Mesenchymal stem cell (in vitro differentiated cells and primary cell): ENCODE data around the gene PLCB1.

Experiments
- DNase-seq: peaks from one replicate; pipeline ENCODE4 v3.0.0-alpha.2; 2013
- H2AFZ ChIP-seq: one replicate; pipeline ENCODE4 v1.6.1; 2013; ENCODE audit warnings: low read depth, mild to moderate bottlenecking, control low read depth, inconsistent platforms, low read length, moderate library complexity
- H2AK5ac ChIP-seq: 2 replicates; pipeline ENCODE4 v1.6.1; 2013; ENCODE audit warnings: low read length, moderate library complexity, mild to moderate bottlenecking, inconsistent platforms; ENCODE audit not compliant: severe bottlenecking
- H2BK120ac ChIP-seq: one replicate; pipeline ENCODE4 v1.6.1; 2013; ENCODE audit warnings: low read depth, mild to moderate bottlenecking, inconsistent platforms, low read length, moderate library complexity
- H2BK12ac ChIP-seq, 2 experiments: one replicate each; pipeline ENCODE4 v1.6.1; 2013; ENCODE audit warnings: inconsistent platforms in 2 of 2, low read length in 2 of 2, mild to moderate bottlenecking in 2 of 2, moderate library complexity in 2 of 2, control low read depth in 1 of 2
- H2BK15ac ChIP-seq: one replicate; pipeline ENCODE4 v1.6.1; 2013; ENCODE audit warnings: mild to moderate bottlenecking, low read depth, inconsistent platforms; ENCODE audit not compliant: poor library complexity, severe bottlenecking
- H2BK5ac ChIP-seq: 2 replicates; pipeline ENCODE4 v1.6.1; 2013; ENCODE audit warnings: low read depth, mild to moderate bottlenecking, low read length, control low read depth, inconsistent platforms; ENCODE audit not compliant: poor library complexity, severe bottlenecking
- H3K14ac ChIP-seq, 2 experiments: one replicate each; pipeline ENCODE4 v1.6.1; 2013; ENCODE audit warnings: inconsistent platforms in 2 of 2, low read length in 2 of 2, control low read depth in 1 of 2, mild to moderate bottlenecking in 1 of 2, moderate library complexity in 1 of 2
- H3K18ac ChIP-seq, 2 experiments: one replicate each; pipeline ENCODE4 v1.6.1; 2013; ENCODE audit warnings: inconsistent platforms in 2 of 2, low read length in 2 of 2, control low read depth in 1 of 2, low read depth in 1 of 2, mild to moderate bottlenecking in 1 of 2
- H3K23ac ChIP-seq, 2 experiments: one replicate each; pipeline ENCODE4 v1.6.1; 2013; ENCODE audit warnings: inconsistent platforms in 2 of 2, low read length in 2 of 2, mild to moderate bottlenecking in 2 of 2, moderate library complexity in 2 of 2, control low read depth in 1 of 2
- H3K27ac ChIP-seq: 2 replicates; pipeline ENCODE4 v1.5.1; 2013; ENCODE audit warnings: mild to moderate bottlenecking, moderate library complexity, low read length, control low read depth, inconsistent platforms; ENCODE audit not compliant: poor library complexity, severe bottlenecking
- H3K27me3 ChIP-seq, 2 experiments: 2 replicates each; pipeline versions ENCODE4 v1.6.1 to v1.7.0; 2013; ENCODE audit warnings: low read length in 2 of 2, mild to moderate bottlenecking in 2 of 2, moderate library complexity in 2 of 2, control low read depth in 1 of 2, inconsistent platforms in 1 of 2; ENCODE audit not compliant: control insufficient read depth in 1 of 2, insufficient read depth in 1 of 2
- H3K36me3 ChIP-seq, 2 experiments: 2 replicates each; pipeline versions ENCODE4 v1.6.1 to v1.7.0; 2013; ENCODE audit warnings: low read length in 2 of 2, control low read depth in 1 of 2, inconsistent platforms in 1 of 2, low read depth in 1 of 2, mild to moderate bottlenecking in 1 of 2; ENCODE audit not compliant: insufficient read depth in 2 of 2, control insufficient read depth in 1 of 2
- H3K4ac ChIP-seq, 2 experiments: one replicate each; pipeline ENCODE4 v1.6.1; 2013; ENCODE audit warnings: inconsistent platforms in 2 of 2, low read length in 2 of 2, mild to moderate bottlenecking in 2 of 2, moderate library complexity in 2 of 2, control low read depth in 1 of 2, low read depth in 1 of 2
- H3K4me1 ChIP-seq: 2 replicates; pipeline ENCODE4 v1.6.1; 2013; ENCODE audit warnings: low read depth, low read length, control low read depth; ENCODE audit not compliant: control insufficient read depth, insufficient read depth
- H3K4me2 ChIP-seq: 2 replicates; pipeline ENCODE4 v1.6.1; 2013; ENCODE audit warnings: low read length, mild to moderate bottlenecking, inconsistent platforms; ENCODE audit not compliant: poor library complexity, severe bottlenecking
- H3K4me3 ChIP-seq, 2 experiments: 2 replicates each; pipeline versions ENCODE4 v1.5.1 to v1.7.0; 2013; ENCODE audit warnings: low read length in 2 of 2, mild to moderate bottlenecking in 2 of 2, control low read depth in 1 of 2, low read depth in 1 of 2; ENCODE audit not compliant: insufficient read depth in 1 of 2
- H3K79me1 ChIP-seq: replicated peaks from 2 replicates; pipeline ENCODE4 v1.6.1; 2013; ENCODE audit warnings: mild to moderate bottlenecking, control low read depth, low read length, inconsistent platforms; ENCODE audit not compliant: poor library complexity, severe bottlenecking
- H3K9ac ChIP-seq: 2 replicates; pipeline ENCODE4 v1.7.0; 2013; ENCODE audit warnings: mild to moderate bottlenecking, low read length, moderate library complexity
- H3K9me3 ChIP-seq: 2 replicates; pipeline ENCODE4 v1.7.0; 2013; ENCODE audit warnings: mild to moderate bottlenecking, low read length; ENCODE audit not compliant: control insufficient read depth
- H4K8ac ChIP-seq: one replicate; pipeline ENCODE4 v1.6.1; 2013; ENCODE audit warnings: inconsistent platforms, mild to moderate bottlenecking, low read length, moderate library complexity
- H4K91ac ChIP-seq: one replicate; pipeline ENCODE4 v1.6.1; 2013; ENCODE audit warnings: mild to moderate bottlenecking, low read length, inconsistent platforms
- WGBS: methylation state at CpG from one replicate; pipeline ENCODE4 v1.1.7; 2013; ENCODE audit warnings: mixed read lengths; 5-methylcytosine and 5-hydroxymethylcytosine counted together

Gene PLCB1

GRCh38 chr20:8571611-8572010 is 439.5 kb downstream of the PLCB1 start:
- H3K4me2 ChIP-seq: no peak overlapping the region
- no peak overlapping the region for H4K91ac ChIP-seq
- H3K4me3 ChIP-seq: no peak overlapping the region
- H3K23ac ChIP-seq: no peak overlapping the region
- no peak overlapping the region for H2BK5ac ChIP-seq
- H2BK120ac ChIP-seq: no peak overlapping the region
- no peak overlapping the region for H3K9ac ChIP-seq
- H4K8ac ChIP-seq: no peak overlapping the region
- H3K27me3 ChIP-seq: no peaks in the 10 kb centered on the region
- WGBS: 91% methylated on average over 2 of the region's 2 CpGs
- no peaks in the 10 kb centered on the region for H3K36me3 ChIP-seq
- no peak overlapping the region for H3K27ac ChIP-seq
- H3K14ac ChIP-seq: no peak overlapping the region
- H2BK12ac ChIP-seq: no peak overlapping the region
- H3K9me3 ChIP-seq: no peaks in the 10 kb centered on the region
- DNase-seq: no peak
- H3K79me1 ChIP-seq: no peaks in the 10 kb centered on the region
- H2BK15ac ChIP-seq: no peak overlapping the region
- no peaks in the 10 kb centered on the region for H3K4me1 ChIP-seq
- no peak overlapping the region for H2AFZ ChIP-seq
- H3K4ac ChIP-seq: no peak overlapping the region
- H3K18ac ChIP-seq: no peak overlapping the region
- no peak overlapping the region for H2AK5ac ChIP-seq

- Histone ChIP-seq H2AFZ (no peak overlapping the region), H3K27ac (no peak overlapping the region), H2BK12ac (no peak overlapping the region), H3K4me2 (no peak overlapping the region), H3K9me3 (no peaks in the 10 kb centered on the region), H3K79me1 (no peaks in the 10 kb centered on the region), H3K4me3 (no peak overlapping the region), H4K8ac (no peak overlapping the region), H3K4me1 (no peaks in the 10 kb centered on the region), H4K91ac (no peak overlapping the region), H2BK120ac (no peak overlapping the region), H3K18ac (no peak overlapping the region), H2BK5ac (no peak overlapping the region), H2BK15ac (no peak overlapping the region), H3K14ac (no peak overlapping the region), H3K9ac (no peak overlapping the region), H3K36me3 (no peaks in the 10 kb centered on the region), H3K23ac (no peak overlapping the region), H2AK5ac (no peak overlapping the region), H3K27me3 (no peaks in the 10 kb centered on the region), H3K4ac (no peak overlapping the region)
- DNase-seq: no peak
Observed at GRCh38 chr20:8573686-8574085, 441.6 kb downstream of the PLCB1 start.

DNA sequence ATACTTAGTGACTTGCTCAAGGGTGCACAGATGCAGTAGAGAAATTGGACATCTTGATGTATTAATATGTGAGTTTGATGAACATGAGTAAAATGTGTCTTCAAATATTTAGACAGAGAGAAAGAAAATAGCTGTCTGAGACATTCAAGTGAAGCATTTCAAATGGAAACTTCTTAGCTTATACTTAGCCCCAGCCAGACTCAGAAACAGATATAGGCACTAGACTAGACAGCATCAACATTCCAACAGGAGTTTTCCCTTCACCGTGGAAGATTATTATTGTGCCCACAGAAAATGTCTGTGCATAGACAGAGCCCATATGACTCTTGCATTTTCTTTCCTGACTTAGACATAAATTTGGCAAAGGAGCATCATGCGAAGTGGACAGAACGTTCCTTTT is 443.0 kb downstream of the PLCB1 start:
- Histone ChIP-seq H2BK120ac (no peak overlapping the region), H3K18ac (no peak overlapping the region), H3K27me3 (no peaks in the 10 kb centered on the region), H2BK5ac (no peak overlapping the region), H4K8ac (no peak overlapping the region), H4K91ac (no peak overlapping the region), H3K23ac (no peak overlapping the region), H2AK5ac (no peak overlapping the region), H2AFZ (no peak overlapping the region), H3K14ac (no peak overlapping the region), H3K36me3 (no peaks in the 10 kb centered on the region), H3K4me3 (no peak overlapping the region), H3K9ac (no peak overlapping the region), H2BK12ac (no peak overlapping the region), H3K4me2 (no peak overlapping the region), H3K9me3 (no peaks in the 10 kb centered on the region), H3K4me1 (no peaks in the 10 kb centered on the region), H3K27ac (no peak overlapping the region), H2BK15ac (no peak overlapping the region), H3K4ac (no peak overlapping the region), H3K79me1 (no peaks in the 10 kb centered on the region)
- DNase-seq: no peak
- 98% methylated on average over 3 of the region's 3 CpGs for WGBS

DNA sequence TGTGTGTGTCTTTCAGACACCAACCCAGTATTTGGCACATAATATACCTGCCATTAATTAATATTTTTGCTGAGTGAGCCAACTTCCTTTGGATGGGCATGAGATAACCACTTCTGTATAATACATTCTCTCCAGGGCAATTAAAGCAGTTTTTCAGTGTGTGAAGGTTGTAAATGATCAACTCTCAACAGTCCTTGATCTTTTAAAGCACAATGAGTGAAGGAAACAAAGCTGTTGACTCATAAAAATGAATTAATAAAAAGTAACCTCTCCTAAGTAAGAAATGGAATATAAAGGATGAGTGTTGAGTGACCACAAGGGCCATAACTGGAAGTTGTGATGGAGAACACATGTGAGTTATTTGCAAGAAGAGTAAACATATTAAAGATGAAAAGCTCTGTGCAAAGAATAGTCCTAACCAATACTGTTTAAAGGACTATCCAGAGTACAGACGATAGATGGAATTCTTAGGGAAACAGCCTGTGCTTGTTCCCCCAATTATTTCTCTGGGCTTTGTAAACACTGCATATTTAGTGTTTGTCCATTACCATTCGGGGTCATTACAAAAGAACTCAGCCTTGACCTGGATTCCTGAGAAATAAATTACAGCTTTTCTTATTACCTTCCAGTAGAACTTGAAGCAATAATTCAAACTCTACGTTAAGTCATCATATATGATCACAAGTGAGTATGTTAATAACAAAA is 446.2 kb downstream of the PLCB1 start:
- H3K27me3 ChIP-seq: no peaks in the 10 kb centered on the region
- no peak overlapping the region for H3K4me2 ChIP-seq
- H3K9ac ChIP-seq: no peak overlapping the region
- H3K79me1 ChIP-seq: no peaks in the 10 kb centered on the region
- no peaks in the 10 kb centered on the region for H3K4me1 ChIP-seq
- no peak overlapping the region for H2BK12ac ChIP-seq
- no peaks in the 10 kb centered on the region for H3K9me3 ChIP-seq
- no peak overlapping the region for H3K23ac ChIP-seq
- H3K4ac ChIP-seq: no peak overlapping the region
- H2AFZ ChIP-seq: no peak overlapping the region
- WGBS: 96% methylated on average over 2 of the region's 3 CpGs
- H3K36me3 ChIP-seq: no peaks in the 10 kb centered on the region
- H3K14ac ChIP-seq: no peak overlapping the region
- H2BK15ac ChIP-seq: no peak overlapping the region
- no peak for DNase-seq
- H3K18ac ChIP-seq: no peak overlapping the region
- no peak overlapping the region for H4K8ac ChIP-seq
- H2BK5ac ChIP-seq: no peak overlapping the region
- no peak overlapping the region for H2AK5ac ChIP-seq
- H3K27ac ChIP-seq: no peak overlapping the region
- H2BK120ac ChIP-seq: no peak overlapping the region
- H4K91ac ChIP-seq: no peak overlapping the region
- H3K4me3 ChIP-seq: no peak overlapping the region
